GM12864 (cell line): ENCODE results near the gene BRD3OS.

Experiments used
- DNase-seq: peaks from one replicate; pipeline ENCODE4 v3.0.0-alpha.2; 2011; ENCODE audit warnings: low read depth
- H3K4me3 ChIP-seq: 2 replicates; pipeline ENCODE4 v1.5.1; 2011; ENCODE audit warnings: mild to moderate bottlenecking, low read depth, low read length, control low read depth
- CTCF ChIP-seq: IDR thresholded peaks from 2 replicates; pipeline ENCODE4 v1.5.1; 2011; ENCODE audit warnings: low read depth, mild to moderate bottlenecking, moderate library complexity, low read length, control low read depth, inconsistent platforms; ENCODE audit errors: missing control alignments

The BRD3OS gene

GRCh38 chr9:134049772-134050588 is 24.7 kb downstream of the BRD3OS start:
- TF ChIP-seq CTCF = no peak
- DNase-seq = no peak
- no peak overlapping the region for H3K4me3 ChIP-seq

- H3K4me3 ChIP-seq = no peak overlapping the region
- TF ChIP-seq CTCF = no peak
- DNase-seq = no peak
Observed at GRCh38 chr9:134050726-134051125, 25.4 kb downstream of the BRD3OS start.

- no peak for TF ChIP-seq CTCF
- no peak for DNase-seq
- no peak overlapping the region for H3K4me3 ChIP-seq
Observed at GRCh38 chr9:134051319-134051718, 26.0 kb downstream of the BRD3OS start.

GRCh38 chr9:134052491-134052890 is 27.2 kb downstream of the BRD3OS start:
- DNase-seq = no peak
- H3K4me3 ChIP-seq = no peak overlapping the region
- TF ChIP-seq CTCF = no peak

GRCh38 chr9:134052941-134053340 is 27.7 kb downstream of the BRD3OS start:
- no peak overlapping the region for H3K4me3 ChIP-seq
- DNase-seq = no peak
- TF ChIP-seq CTCF = no peak

GRCh38 chr9:134053401-134053871 is 28.2 kb downstream of the BRD3OS start:
- DNase-seq = no peak
- H3K4me3 ChIP-seq = no peak overlapping the region
- TF ChIP-seq CTCF = no peak
